ENCODE data around the gene SEPTIN2.
"Not testable (repeated sequence)": the region's sequence is repeated elsewhere in the genome, so short reads cannot be mapped to it uniquely, and the experiment has no call there.

SEPTIN2 gene

GRCh38 chr2:241315879-241316631, at the start of gene SEPTIN2:
SEPTIN2 (plus strand) TSS chr2:241315925; CDS start chr2:241324233, 8,308 bp downstream.
- DNase-seq = peak; percentile 96

GRCh38 chr2:241267249-241268067, 48.3 kb upstream of the SEPTIN2 start:
- no peak for DNase-seq

GRCh38 chr2:241268306-241268705, 47.4 kb upstream of the SEPTIN2 start:
- DNase-seq = no peak

GRCh38 chr2:241268716-241269445, 46.8 kb upstream of the SEPTIN2 start:
- no peak for DNase-seq

- no peak for DNase-seq
Measured at GRCh38 chr2:241269707-241270520, 45.8 kb upstream of the SEPTIN2 start.

- DNase-seq = no peak
Measured at GRCh38 chr2:241270531-241270930, 45.2 kb upstream of the SEPTIN2 start.

- DNase-seq = peak; percentile 62
Measured at GRCh38 chr2:241271706-241272302, 43.9 kb upstream of the SEPTIN2 start.

- DNase-seq = peak; percentile 52
Measured at GRCh38 chr2:241272303-241273209, 43.2 kb upstream of the SEPTIN2 start.

- no peak for DNase-seq
Measured at GRCh38 chr2:241273210-241274020, 42.3 kb upstream of the SEPTIN2 start.

- no peak for DNase-seq
Measured at GRCh38 chr2:241274127-241274526, 41.6 kb upstream of the SEPTIN2 start.

GRCh38 chr2:241275504-241275903, 40.2 kb upstream of the SEPTIN2 start:
- no peak for DNase-seq

GRCh38 chr2:241275910-241276309, 39.8 kb upstream of the SEPTIN2 start:
- DNase-seq = no peak

- not testable (repeated sequence) for DNase-seq
Measured at GRCh38 chr2:241278306-241278705, 37.4 kb upstream of the SEPTIN2 start.

GRCh38 chr2:241279413-241279812, 36.3 kb upstream of the SEPTIN2 start:
- DNase-seq = no peak

GRCh38 chr2:241279828-241280227, 35.9 kb upstream of the SEPTIN2 start:
- no peak for DNase-seq

GRCh38 chr2:241280291-241280690, 35.4 kb upstream of the SEPTIN2 start:
- no peak for DNase-seq

GRCh38 chr2:241282555-241282954, 33.2 kb upstream of the SEPTIN2 start:
- no peak for DNase-seq

- no peak for DNase-seq
Measured at GRCh38 chr2:241285596-241285995, 30.1 kb upstream of the SEPTIN2 start.

- DNase-seq = no peak
Measured at GRCh38 chr2:241286348-241287090, 29.2 kb upstream of the SEPTIN2 start.

All from retina (tissue), 1 donor.